ENCODE data around the gene ARHGAP5. TPM values are rescaled to one million over a fixed set of nuclear protein-coding genes. Genes with fewer than 3 reads are reported as not detected.

ARHGAP5 gene
- total RNA-seq, 1 donor from 2014 or later, result 114 TPM

DNA sequence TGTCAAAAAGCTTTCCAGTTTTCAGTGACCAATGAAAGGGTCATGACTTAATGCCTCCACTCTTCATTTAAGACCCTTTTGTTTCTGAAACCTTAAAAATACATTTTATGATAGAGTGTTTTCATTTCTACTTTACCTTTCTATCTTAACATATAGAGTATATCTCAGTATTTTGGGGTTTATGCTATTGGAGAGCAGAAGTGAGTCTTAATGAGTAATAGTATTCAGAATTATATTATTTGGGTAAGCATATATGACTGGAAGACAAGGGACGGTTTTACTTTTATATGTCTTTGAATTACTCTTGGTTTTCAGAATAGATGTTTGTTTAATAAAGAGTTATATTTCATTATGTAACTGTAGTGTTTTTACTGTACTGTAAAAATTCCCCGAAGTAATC lies 10.8 kb downstream of the ARHGAP5 start:
- no peak for DNase-seq (ENCODE audit: low read depth, low spot score)
- Mint-ChIP-seq H3K9me3 (no peaks in the 10 kb centered on the region), H3K4me3 (no peak overlapping the region), H3K36me3 (ENCODE audit: low read depth) (peaks cover 20% of the 10 kb centered on the region), H3K27ac (ENCODE audit: unreplicated experiment) (no peak overlapping the region), H3K27me3 (ENCODE audit: low read depth) (no peaks in the 10 kb centered on the region), H3K4me1 (peaks cover 19% of the 10 kb centered on the region)
- TF ChIP-seq, protein P1, sequence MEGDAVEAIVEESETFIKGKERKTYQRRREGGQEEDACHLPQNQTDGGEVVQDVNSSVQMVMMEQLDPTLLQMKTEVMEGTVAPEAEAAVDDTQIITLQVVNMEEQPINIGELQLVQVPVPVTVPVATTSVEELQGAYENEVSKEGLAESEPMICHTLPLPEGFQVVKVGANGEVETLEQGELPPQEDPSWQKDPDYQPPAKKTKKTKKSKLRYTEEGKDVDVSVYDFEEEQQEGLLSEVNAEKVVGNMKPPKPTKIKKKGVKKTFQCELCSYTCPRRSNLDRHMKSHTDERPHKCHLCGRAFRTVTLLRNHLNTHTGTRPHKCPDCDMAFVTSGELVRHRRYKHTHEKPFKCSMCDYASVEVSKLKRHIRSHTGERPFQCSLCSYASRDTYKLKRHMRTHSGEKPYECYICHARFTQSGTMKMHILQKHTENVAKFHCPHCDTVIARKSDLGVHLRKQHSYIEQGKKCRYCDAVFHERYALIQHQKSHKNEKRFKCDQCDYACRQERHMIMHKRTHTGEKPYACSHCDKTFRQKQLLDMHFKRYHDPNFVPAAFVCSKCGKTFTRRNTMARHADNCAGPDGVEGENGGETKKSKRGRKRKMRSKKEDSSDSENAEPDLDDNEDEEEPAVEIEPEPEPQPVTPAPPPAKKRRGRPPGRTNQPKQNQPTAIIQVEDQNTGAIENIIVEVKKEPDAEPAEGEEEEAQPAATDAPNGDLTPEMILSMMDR (conservative IDR thresholded peaks at IDR 0.05), result no peak

DNA sequence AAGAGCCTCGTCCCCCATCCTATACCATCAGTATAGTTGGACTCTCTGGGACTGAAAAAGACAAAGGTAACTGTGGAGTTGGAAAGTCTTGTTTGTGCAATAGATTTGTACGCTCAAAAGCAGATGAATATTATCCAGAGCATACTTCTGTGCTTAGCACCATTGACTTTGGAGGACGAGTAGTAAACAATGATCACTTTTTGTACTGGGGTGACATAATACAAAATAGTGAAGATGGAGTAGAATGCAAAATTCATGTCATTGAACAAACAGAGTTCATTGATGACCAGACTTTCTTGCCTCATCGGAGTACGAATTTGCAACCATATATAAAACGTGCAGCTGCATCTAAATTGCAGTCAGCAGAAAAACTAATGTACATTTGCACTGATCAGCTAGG lies 13.6 kb downstream of the ARHGAP5 start:
- no peak for DNase-seq (ENCODE audit: low read depth, low spot score)
- peaks cover 25% of the 10 kb centered on the region for H3K36me3 Mint-ChIP-seq (ENCODE audit: low read depth)

DNA sequence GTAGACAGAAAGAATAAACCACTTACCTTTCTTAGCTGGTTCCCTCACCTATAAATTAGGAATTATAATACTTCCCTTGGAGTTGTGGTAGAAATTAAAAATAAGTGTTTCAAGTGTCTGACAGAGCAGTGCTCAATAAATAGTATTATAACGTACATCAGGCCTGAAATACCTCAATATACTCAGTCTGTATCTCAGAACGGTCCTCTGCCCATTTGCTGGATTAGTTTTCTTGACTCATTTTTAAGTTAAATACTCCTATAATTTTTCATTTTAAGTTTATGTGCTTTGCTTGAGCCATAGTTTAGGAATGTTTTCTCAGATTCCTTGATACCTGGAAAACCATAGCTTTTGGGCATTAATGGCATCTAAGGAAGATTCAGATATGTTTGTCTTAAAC lies 22.4 kb downstream of the ARHGAP5 start:
- Mint-ChIP-seq H3K27ac (ENCODE audit: unreplicated experiment) (no peak overlapping the region), H3K36me3 (ENCODE audit: low read depth) (no peaks in the 10 kb centered on the region), H3K9me3 (no peaks in the 10 kb centered on the region), H3K27me3 (ENCODE audit: low read depth) (no peaks in the 10 kb centered on the region), H3K4me3 (no peak overlapping the region), H3K4me1 (no peaks in the 10 kb centered on the region)
- TF ChIP-seq, protein P1 (conservative IDR thresholded peaks at IDR 0.05), result no peak
- no peak for DNase-seq (ENCODE audit: low read depth, low spot score)

More for the DNA sequence above, 13.6 kb downstream of the ARHGAP5 start:
- peaks cover 7% of the 10 kb centered on the region for H3K4me1 Mint-ChIP-seq
- H3K4me3 Mint-ChIP-seq, result no peak overlapping the region
- no peak overlapping the region for H3K27ac Mint-ChIP-seq (ENCODE audit: unreplicated experiment)
- no peaks in the 10 kb centered on the region for H3K27me3 Mint-ChIP-seq (ENCODE audit: low read depth)
- TF ChIP-seq, protein P1 (conservative IDR thresholded peaks at IDR 0.05), result no peak
- H3K9me3 Mint-ChIP-seq, result no peaks in the 10 kb centered on the region

DNA sequence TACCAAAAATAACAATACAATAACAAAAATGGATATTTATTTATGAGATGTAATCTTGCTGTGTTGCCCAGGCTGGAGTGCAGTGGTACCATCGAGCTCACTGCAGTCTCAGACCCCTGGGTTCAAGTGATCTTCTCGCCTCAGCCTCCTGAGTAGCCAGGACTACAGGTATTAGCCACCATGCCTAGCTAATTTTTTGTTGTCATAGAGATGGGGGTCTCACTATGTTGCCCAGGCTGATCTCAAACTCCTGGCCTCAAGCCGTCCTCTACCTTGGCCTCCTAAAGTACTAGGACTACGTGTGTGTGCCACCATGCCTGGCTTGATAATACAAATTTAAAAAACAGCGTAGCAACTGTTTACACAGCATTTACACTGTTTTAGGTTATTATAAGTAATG lies 23.1 kb downstream of the ARHGAP5 start:
- Mint-ChIP-seq H3K27ac (ENCODE audit: unreplicated experiment) (no peak overlapping the region), H3K4me1 (no peaks in the 10 kb centered on the region), H3K27me3 (ENCODE audit: low read depth) (no peaks in the 10 kb centered on the region), H3K4me3 (no peak overlapping the region), H3K36me3 (ENCODE audit: low read depth) (no peaks in the 10 kb centered on the region), H3K9me3 (no peaks in the 10 kb centered on the region)
- TF ChIP-seq, protein P1 (conservative IDR thresholded peaks at IDR 0.05), result no peak
- DNase-seq (ENCODE audit: low read depth, low spot score), result no peak

DNA sequence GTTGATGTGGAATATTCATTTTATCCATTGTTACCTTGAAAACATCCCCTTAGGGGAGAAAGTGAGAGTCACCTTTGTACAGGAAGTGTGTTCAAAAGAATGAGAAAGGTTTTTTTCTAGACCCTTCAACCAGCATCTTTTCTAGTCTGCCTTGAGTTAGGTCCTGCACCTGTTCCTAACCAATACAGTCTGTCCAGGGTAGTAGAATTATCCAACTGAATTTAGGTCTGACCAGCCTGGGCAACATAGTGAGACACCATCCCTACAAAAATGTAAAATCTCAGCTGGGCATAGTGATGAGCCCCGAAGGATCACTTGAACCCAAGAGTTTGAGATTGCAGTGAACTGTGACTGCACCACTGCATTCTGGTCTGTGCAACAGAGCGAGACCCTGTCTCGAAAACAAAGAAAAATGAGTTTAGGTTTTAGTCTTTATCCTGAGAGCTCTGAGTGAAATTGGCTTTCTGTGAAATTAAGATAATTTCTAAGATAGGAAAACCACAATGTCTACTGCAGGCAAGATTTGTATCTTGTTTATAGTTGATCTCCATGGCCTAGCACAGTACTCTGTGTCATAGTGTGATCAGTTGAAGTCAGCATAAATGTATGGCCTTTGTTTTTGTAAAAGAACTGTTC lies 25.2 kb downstream of the ARHGAP5 start:
- H3K27me3 Mint-ChIP-seq (ENCODE audit: low read depth), result no peaks in the 10 kb centered on the region
- TF ChIP-seq, protein P1 (conservative IDR thresholded peaks at IDR 0.05), result no peak
- no peaks in the 10 kb centered on the region for H3K9me3 Mint-ChIP-seq
- no peak overlapping the region for H3K27ac Mint-ChIP-seq (ENCODE audit: unreplicated experiment)
- H3K4me1 Mint-ChIP-seq, result no peaks in the 10 kb centered on the region
- DNase-seq (ENCODE audit: low read depth, low spot score), result no peak
- peaks cover 3% of the 10 kb centered on the region for H3K36me3 Mint-ChIP-seq (ENCODE audit: low read depth)
- H3K4me3 Mint-ChIP-seq, result no peak overlapping the region

All from neural crest cell (in vitro differentiated cells).